COLO668 (cell line): Measurements from ENCODE around the gene SLFN5.
"Not testable (repeated sequence)": the region's sequence is repeated elsewhere in the genome, so short reads cannot be mapped to it uniquely, and the experiment has no call there.

ENCODE experiments used
- DNase-seq: peaks from one replicate; lab custom pipeline; 2025; ENCODE audit not compliant: unreplicated experiment; lab: John Stamatoyannopoulos, UW

SLFN5 gene

DNA sequence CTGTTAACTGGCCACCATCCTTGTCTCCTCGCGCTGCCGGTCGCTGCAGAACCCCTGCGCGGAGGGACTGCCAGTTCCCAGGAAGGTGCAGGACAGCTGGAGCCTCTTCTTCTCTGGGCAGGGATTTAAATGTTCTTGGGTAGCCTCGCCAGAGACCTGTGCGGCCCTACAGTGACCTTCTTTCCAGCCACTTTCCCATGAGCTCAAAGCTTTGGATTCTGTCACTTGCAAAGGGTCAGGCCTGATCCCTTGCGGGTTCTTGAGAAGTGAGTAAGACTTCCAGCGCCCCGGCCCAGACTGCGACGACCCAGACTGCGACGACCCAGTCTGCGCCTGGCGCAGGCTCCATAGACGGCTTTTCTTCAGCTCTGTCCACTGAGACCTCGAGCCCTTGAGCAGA lies 1.4 kb upstream of the SLFN5 start:
- DNase-seq = no peak

DNA sequence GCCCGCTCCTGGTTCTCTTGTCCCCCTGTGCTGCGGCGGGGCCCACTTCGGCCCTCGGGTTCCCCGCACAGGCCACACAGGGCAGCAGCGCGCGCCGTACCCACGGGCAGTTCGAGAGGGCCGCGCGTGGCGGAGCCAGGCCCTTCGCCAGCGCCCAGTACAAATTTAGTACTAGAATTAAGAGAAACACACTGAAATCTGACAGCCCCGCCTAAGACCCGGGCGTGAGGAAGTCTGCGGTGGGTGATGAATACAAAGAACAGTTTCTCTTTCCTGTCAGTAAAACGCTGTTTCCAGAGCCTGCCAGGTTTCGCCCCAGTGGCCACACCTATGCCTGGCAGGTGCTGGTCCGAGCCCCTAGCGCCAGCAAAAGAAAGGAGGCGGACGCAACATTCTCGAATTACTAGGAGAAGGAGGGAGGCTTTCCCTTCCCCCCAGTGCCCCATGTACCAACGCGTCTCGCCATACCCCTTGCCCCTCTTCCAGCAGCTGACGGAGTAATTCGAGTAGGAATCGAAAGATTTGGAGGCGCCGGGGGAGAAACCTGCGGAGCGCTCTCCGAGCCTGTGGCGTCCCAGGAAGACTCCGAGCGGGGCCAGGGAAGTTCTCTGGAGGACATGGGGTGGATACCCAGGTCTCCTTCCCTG lies 591 bp upstream of the SLFN5 start:
- peak; percentile 74 for DNase-seq

DNA sequence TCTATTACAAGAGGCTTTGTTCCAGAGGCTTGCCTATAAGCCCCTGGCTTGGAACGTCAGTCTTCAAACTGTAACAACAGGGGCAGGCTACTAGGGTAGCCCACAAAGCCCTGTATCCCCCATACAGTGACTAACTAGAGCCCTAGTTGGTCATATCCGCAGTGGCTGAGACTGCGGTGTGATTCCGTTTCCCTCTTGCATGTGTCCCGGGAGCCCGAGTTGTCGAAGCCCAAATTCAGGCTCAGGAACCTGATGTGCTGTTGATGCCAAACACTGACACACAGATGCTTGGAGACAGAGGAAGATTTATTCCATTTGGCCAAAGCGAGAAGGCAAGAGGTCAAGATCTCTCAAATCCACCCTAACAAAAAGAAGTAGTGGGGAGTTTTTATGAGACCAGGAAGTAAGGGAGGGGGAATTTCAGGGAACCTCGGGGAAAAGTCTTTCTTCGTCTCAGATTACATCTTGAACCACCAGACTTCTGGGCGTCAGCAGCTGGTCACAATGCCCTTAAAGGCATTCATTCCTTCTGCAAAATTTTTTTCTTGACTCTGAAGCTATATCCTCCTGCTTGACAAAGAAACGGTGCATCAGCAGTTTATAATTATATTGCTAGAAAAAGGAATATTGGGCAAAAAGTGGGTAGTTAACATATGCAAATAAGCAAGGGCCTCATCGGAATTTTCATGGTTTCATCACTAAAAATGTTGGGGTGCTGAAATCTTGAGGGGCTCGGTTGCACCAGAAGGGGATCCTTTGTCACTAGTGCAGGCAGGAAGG lies 879 bp downstream of the SLFN5 start:
- peak; percentile 14 for DNase-seq

DNA sequence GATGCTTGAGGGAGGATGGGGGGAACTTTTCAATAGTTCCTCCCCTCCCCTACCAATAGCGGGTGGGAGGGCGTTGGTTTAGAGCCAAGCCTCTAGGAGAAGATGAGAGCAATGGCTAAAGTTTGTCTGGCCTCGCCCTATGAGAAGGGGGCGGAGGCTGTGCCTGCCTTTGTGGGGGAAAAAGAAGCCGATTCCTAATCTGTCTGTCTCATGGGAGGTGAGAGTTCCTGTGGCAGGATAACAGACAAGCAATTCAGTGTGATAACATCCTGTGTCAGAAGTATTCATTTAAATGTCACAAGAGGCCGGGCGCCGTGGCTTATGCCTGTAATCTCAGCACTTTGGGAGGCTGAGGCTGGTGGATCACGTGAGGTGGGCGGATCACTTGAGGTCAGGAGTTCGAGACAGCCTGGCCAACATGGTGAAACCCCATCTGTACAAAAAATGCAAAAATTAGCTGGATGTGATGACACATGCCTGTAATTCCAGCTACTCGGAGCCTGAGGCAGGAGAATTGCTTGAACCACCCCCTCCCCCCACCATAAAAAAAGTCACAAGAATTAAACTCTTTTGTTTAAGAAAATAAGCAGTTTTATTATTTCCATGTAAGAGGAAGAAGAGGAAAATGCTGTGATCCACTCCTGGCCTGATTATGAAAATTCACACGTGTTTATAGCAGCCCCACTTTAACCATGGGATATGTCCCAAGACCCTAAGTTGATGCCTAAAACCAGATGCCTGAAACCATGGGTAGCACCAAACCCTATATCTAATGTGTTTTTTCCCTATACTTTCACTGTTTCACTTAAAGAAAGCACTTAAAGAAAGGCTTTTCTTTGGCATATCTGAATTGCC lies 1.7 kb downstream of the SLFN5 start:
- no peak for DNase-seq

DNA sequence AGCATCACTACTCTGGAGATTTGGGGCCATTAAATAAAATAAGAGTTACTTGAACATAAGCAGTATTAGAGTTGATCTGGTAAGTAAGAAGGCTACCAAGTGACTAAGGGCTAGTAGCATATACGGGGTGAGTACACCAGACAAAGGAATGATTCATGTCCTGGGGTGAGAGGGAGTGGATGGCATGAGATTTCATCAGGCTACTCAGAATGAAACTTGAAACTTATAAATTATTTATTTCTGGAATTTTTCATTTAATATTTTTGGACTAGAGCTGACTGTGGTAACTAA lies 2.3 kb downstream of the SLFN5 start:
- no peak for DNase-seq

DNA sequence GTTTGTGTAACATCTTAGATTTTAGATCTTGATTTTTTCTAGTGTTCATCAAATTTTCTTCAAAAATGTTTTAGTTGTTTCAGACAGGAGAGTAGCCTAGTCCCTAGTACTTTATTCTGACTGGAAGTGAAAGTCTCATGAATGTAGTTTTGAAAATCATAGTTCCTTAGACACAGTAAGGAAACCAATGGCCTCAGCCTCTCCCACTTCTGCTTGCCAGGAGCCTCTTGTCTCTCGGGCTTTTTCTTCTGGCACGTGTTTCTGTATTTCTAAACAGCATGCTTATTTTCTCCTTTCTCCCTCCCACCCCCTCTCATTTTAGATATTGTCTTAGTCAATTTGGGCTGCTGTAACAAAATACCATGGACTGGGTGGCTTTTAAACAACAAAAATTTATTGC lies 9.8 kb downstream of the SLFN5 start:
- DNase-seq = no peak

DNA sequence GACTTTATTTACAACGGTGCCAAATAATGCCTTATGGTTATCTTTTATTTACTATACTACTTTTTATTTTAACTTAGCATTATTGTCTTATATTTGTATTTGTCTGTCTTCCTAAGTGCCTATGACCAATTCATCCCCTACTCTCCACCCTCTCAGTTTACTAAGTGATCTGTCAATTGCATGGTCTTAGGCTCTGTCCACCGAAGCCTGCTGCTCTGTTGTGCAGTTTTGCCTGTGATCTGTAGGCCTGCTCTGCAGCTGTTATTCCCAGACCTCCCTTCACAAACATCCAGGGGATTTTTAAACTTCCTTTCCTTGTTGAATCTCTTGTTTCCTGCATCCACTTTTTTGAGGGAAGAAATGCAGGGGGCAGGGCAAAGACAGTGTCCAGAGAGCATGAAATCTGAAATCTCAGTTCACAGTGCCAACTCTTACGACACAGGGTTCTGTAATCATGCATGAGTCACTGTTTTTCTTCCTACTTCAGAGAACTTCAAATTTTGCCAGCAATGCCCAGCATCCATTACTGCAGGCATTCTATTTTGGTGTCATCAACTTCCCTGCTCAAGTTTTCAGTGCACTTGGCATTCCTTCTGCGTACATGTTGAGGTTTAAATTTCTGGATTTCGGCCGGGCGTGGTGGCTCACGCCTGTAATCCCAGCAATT lies 11.4 kb downstream of the SLFN5 start:
- no peak for DNase-seq

DNA sequence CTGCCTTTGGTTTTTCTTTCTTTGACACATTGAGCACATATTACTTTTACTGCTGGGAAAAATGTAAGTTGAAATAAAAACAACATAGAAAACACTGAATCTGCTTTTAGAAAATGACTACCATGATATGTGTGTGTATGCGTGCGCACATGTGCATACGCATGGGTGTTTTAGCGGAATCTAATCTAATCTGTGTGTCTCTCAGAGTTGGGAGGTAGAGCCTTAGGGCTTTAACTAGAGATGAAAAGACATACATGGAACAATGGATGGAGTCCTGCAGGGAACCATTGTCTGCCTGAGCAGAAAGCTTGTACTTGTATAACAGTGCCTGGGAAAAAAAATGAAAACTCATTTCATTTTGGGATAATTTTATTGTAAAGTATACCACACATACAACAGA lies 12.4 kb downstream of the SLFN5 start:
- no peak for DNase-seq

DNA sequence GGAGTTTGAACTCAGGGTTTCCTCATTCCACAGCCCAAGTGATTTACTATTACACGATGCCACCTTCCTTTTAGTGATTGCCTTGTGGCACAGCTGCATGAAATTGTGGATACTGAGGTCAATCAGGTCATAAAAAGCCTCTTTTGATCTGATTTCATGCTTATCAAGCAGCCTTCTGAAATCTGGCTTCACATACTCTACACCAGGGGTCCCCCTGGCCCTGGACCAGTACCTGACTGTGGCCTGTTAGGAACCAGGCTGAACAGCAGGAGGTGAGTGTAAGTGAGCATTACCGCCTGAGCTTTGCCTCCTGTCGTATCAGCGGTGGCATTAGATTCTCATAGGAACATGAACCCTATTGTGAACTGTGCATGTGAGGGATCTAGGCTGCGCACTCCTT lies 13.8 kb downstream of the SLFN5 start:
- peak; percentile 46 for DNase-seq

DNA sequence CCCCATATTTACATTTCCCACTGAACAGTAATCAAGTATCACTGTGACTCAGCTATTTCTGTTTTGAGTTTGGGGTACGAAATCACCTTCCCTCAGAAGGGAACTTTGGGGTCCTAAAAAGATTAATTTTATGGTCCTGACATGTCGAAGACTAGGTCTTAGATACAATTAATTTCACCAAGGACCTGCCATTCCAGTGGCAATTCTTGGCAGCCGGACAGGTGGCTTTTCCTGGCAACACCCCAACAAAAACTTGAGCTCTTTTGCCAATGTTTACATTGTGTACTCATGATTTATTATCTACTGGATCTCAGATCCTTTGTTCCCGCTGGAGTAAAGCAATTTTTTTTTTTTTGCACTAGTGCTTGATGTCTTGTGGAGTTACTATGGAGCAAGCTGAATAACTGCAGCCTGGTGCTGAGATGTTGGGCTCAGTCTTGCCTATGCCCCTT lies 14.4 kb downstream of the SLFN5 start:
- peak; percentile 54 for DNase-seq

DNA sequence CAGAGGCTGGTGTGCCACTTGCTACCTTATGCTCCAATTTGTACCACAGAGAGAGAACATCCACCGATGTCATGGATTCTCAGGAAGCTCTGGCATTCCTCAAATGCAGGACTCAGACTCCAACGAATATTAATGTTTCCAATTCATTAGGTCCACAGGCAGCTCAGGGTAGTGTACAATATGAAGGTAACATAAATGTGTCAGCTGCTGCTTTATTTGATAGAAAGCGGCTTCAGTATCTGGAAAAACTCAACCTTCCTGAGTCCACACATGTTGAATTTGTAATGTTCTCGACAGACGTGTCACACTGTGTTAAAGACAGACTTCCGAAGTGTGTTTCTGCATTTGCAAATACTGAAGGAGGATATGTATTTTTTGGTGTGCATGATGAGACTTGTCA lies 16.1 kb downstream of the SLFN5 start:
- DNase-seq = no peak

DNA sequence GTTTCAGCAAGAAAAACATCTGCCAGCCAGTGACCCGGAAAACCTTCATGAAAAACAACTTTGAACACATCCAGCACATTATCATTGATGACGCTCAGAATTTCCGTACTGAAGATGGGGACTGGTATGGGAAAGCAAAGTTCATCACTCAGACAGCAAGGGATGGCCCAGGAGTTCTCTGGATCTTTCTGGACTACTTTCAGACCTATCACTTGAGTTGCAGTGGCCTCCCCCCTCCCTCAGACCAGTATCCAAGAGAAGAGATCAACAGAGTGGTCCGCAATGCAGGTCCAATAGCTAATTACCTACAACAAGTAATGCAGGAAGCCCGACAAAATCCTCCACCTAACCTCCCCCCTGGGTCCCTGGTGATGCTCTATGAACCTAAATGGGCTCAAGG lies 22.2 kb downstream of the SLFN5 start:
- no peak for DNase-seq

DNA sequence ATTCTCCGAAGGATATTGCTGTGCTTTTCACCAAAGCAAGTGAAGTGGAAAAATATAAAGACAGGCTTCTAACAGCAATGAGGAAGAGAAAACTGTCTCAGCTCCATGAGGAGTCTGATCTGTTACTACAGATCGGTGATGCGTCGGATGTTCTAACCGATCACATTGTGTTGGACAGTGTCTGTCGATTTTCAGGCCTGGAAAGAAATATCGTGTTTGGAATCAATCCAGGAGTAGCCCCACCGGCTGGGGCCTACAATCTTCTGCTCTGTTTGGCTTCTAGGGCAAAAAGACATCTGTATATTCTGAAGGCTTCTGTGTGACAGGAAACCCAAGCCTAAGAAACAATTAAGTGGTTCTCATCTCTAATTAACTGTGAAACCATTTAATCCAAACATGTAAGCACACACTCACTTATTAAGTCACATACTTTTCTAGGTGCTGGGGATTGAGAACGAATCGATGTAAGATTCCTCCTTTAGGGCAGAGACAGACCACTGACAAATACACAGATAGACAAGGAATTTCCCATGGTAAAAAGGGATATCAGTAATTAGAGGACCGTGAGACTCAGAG lies 22.8 kb downstream of the SLFN5 start:
- DNase-seq = no peak

DNA sequence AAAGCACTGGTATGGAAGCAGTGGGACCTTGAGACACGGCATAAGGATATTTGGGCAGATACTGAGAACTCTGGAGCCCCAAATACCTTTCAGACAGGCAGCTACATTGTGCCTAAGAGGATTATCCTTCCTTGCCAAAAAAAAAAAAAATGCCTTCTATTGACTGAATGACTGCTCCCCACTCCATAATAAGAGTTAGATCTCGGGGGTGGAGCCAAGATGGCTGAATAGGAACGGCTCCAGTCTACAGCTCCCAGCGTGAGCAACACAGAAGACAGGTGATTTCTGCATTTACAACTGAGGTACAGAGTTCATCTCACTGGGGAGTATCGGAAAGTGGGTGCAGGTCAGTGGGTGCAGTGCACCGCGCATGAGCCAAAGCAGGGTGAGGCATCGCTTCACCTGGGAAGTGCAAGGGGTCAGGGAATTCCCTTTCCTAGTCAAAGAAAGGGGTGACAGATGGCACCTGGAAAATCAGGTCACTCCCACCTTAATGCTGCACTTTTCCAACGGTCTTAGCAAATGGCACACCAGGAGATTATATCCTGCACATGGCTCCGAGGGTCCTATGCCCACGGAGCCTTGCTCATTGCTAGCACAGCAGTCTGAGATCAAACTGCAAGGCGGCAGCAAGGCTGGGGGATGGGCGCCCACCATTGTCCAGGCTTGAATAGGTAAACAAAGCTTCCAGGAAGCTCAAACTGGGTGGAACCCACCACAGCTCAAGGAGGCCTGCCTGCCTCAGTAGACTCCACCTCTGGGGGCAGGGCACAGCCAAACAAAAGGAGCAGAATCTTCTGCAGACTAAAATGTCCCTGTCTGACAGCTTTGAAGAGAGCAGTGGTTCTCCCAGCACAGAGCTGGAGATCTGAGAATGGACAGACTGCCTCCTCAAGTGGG lies 31.5 kb downstream of the SLFN5 start:
- DNase-seq = not testable (repeated sequence)

DNA sequence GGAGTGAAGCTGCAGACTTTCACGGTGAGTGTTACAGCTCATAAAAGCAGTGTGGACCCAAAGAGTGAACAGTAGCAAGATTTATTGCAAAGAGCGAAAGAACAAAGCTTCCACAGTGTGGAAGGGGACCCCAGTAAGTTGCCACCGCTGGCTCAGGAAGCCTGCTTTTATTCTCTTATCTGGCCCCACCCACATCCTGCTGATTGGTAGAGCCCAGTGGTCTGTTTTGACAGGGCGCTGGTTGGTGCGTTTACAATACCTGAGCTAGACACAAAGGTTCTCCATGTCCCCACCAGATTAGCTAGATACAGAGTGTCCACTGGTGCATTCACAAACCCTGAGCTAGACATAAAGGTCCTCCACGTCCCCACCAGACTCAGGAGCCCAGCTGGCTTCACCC lies 35.6 kb downstream of the SLFN5 start:
- DNase-seq = not testable (repeated sequence)

DNA sequence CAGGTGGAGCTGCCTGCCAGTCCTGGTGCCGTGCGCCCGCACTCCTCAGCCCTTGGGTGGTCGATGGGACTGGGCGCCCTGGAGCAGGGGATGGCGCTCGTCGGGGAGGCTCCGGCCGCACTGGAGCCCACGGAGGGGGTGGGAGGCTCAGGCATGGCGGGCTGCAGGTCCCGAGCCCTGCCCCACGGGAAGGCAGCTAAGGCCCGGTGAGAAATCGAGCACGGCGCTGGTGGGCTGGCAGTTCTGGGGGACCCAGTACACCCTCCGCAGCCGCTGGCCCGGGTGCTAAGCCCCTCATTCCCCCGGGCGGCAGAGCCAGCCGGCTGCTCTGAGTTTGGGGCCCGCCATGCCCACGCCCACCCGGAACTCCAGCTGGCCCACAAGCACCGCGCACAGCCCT lies 36.0 kb downstream of the SLFN5 start:
- DNase-seq = not testable (repeated sequence)

DNA sequence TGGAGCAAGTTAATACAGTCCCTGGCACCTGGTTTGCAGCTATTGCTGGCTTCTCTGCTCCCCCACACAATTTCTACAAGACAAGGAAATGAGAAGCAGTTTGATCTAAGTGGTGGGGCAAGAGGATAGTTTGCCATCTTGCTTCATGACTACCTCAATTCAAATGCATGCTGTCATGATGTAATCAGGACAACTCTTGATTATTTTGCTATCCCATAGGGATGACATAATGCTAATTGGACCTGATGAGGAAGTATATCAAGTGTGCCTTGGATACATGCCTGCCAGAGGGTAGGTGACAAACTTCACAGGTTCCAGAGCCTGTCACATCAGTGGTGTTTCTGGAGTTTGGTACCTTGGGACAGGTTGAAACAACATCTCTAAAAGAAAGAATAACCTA lies 40.9 kb downstream of the SLFN5 start:
- no peak for DNase-seq

DNA sequence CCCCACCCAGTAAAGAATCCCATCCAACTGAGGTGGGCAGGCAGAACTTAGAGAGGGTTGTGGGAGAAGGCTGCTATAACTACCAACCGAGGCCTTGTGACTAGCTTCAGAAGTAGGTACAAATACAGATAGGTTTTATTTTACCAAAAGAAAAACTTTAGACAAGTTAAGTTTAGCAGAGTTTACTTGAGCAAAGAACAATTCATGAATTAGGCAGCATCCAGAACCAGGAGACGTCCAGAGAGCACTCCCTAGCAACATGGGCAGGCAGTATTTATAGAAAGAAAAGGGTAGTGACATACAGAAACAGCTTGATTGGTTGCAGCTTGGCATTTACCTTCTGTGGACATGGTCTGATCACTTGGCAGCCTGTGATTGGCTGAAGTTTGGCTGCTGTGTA lies 42.1 kb downstream of the SLFN5 start:
- no peak for DNase-seq

DNA sequence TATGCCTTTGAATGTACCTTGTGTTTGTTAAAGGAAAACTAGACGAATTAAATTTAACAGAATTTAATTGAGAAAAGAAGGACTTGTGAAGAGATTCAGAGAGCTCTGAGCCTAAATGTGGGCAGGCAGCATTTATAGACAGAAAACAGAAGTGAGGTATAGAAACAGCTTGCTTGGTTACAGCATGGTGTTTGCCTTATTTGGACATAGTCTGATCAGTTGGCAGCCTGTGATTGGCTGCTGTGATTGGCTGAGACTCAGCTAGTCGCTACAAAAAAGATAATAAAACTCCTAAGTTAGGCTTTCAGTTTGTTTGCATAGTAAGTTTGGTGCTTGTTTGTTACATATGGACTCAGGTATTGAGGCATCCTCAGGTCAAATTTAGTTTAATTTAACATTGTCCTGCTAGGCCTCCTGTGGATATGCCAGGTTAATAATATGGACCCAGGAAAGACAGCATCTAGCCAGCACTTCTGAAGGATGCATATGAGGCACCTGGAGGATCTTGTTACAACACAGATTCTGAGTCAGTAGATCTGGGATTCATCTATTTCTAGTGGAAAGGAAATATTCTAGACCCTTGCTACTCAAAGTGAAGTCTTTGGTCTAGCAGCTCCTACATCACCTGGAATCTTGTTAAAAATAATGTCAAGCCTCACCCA lies 43.4 kb downstream of the SLFN5 start:
- DNase-seq = no peak
